Endothelial cell of umbilical vein (primary cell): ENCODE results near the gene LRRTM4.

Experiments
- CTCF ChIP-seq, 2 donors: IDR thresholded peaks; 1 replicate in 1 of 2; 2 replicates in 1 of 2; pipeline ENCODE4 v1.5.1; 2011; ENCODE audit warnings: low read length in 2 of 2, mild to moderate bottlenecking in 2 of 2, moderate library complexity in 2 of 2, control low read depth in 1 of 2, inconsistent platforms in 1 of 2, low read depth in 1 of 2; ENCODE audit not compliant: insufficient read depth in 1 of 2; ENCODE audit errors: extremely low read depth in 1 of 2
- EZH2 ChIP-seq: IDR thresholded peaks from 2 replicates; pipeline ENCODE4 v1.6.1; 2012; ENCODE audit warnings: borderline replicate concordance, low read depth, mild to moderate bottlenecking, moderate library complexity, low read length, inconsistent platforms; ENCODE audit not compliant: severe bottlenecking
- GATA2 ChIP-seq: IDR thresholded peaks from 2 replicates; pipeline ENCODE4 v1.7.0; 2011; ENCODE audit warnings: low read depth, mild to moderate bottlenecking, moderate library complexity, mixed read lengths, low read length; ENCODE audit not compliant: insufficient read length, insufficient read depth
- JUN ChIP-seq: IDR thresholded peaks from 2 replicates; pipeline ENCODE4 v1.6.1; 2011; ENCODE audit warnings: borderline replicate concordance, low read depth; ENCODE audit not compliant: insufficient read length, insufficient read depth
- MAX ChIP-seq: IDR thresholded peaks from 2 replicates; pipeline ENCODE4 v1.6.1; 2011; ENCODE audit not compliant: insufficient read depth, insufficient read length
- MYC ChIP-seq: IDR thresholded peaks from one replicate; pipeline ENCODE4 v1.6.1; 2011; ENCODE audit warnings: mild to moderate bottlenecking, low read depth, low read length
- POLR2A ChIP-seq: IDR thresholded peaks from 2 replicates; pipeline ENCODE4 v1.6.1; 2012; ENCODE audit warnings: low read depth, mild to moderate bottlenecking, control low read depth, low read length
- POLR2AphosphoS5 ChIP-seq: IDR thresholded peaks from 2 replicates; pipeline ENCODE4 v1.6.1; 2012; ENCODE audit warnings: low read depth, mild to moderate bottlenecking, control low read depth, low read length, moderate library complexity; ENCODE audit not compliant: insufficient read depth

GRCh38 chr2:76809136-76809535 lies 713.0 kb downstream of the LRRTM4 start:
- TF ChIP-seq CTCF (IDR thresholded peaks at IDR 0.05; ENCODE audit: extremely low read depth in 1 of 2, insufficient read depth in 1 of 2, low read depth in 1 of 2, low read length in 2 of 2): no peak
- no peak for TF ChIP-seq GATA2
- TF ChIP-seq POLR2AphosphoS5: no peak
- TF ChIP-seq POLR2A: no peak
- TF ChIP-seq MAX: no peak
- no peak for TF ChIP-seq MYC
- TF ChIP-seq EZH2: no peak
- TF ChIP-seq JUN: no peak
